Trophoblast cell (in vitro differentiated cells and primary cell): ENCODE data around the gene CTXN1.

Experiments used
- DNase-seq, 2 donors: peaks; one replicate each; pipeline ENCODE4 v3.0.0-alpha.2; 2016
- H2AFZ ChIP-seq: 2 replicates; pipeline ENCODE4 v1.6.1; 2013; ENCODE audit warnings: low read length, moderate library complexity, mild to moderate bottlenecking; ENCODE audit not compliant: insufficient read depth, poor library complexity
- H2AK5ac ChIP-seq: 2 replicates; pipeline ENCODE4 v1.6.1; 2013; ENCODE audit warnings: mild to moderate bottlenecking, low read length
- H2BK120ac ChIP-seq: 2 replicates; pipeline ENCODE4 v1.6.1; 2013; ENCODE audit warnings: low read length, mild to moderate bottlenecking, moderate library complexity; ENCODE audit not compliant: insufficient read depth, poor library complexity
- H2BK12ac ChIP-seq: 2 replicates; pipeline ENCODE4 v1.6.1; 2013; ENCODE audit warnings: mild to moderate bottlenecking, low read length, moderate library complexity
- H2BK5ac ChIP-seq: 2 replicates; pipeline ENCODE4 v1.6.1; 2013; ENCODE audit warnings: low read length, low read depth, moderate library complexity, mild to moderate bottlenecking; ENCODE audit not compliant: poor library complexity
- H3K14ac ChIP-seq: 2 replicates; pipeline ENCODE4 v1.6.1; 2013; ENCODE audit warnings: mild to moderate bottlenecking, low read length
- H3K18ac ChIP-seq: 2 replicates; pipeline ENCODE4 v1.6.1; 2013; ENCODE audit warnings: mild to moderate bottlenecking, low read length
- H3K23ac ChIP-seq: 2 replicates; pipeline ENCODE4 v1.6.1; 2013; ENCODE audit warnings: low read length
- H3K27ac ChIP-seq: 2 replicates; pipeline ENCODE4 v1.5.1; 2013; ENCODE audit warnings: low read depth, mild to moderate bottlenecking, inconsistent platforms, low read length, moderate library complexity
- H3K27me3 ChIP-seq: 2 replicates; pipeline ENCODE4 v1.6.1; 2013; ENCODE audit warnings: inconsistent platforms, mild to moderate bottlenecking, low read length, moderate library complexity; ENCODE audit not compliant: insufficient read depth
- H3K36me3 ChIP-seq, 2 experiments: 1 replicate in 1 of 2; 2 replicates in 1 of 2; pipeline ENCODE4 v1.6.1; 2013; ENCODE audit warnings: low read length in 2 of 2, mild to moderate bottlenecking in 2 of 2, moderate library complexity in 1 of 2; ENCODE audit not compliant: insufficient read depth in 2 of 2, control insufficient read depth in 1 of 2
- H3K4ac ChIP-seq: 2 replicates; pipeline ENCODE4 v1.6.1; 2013; ENCODE audit warnings: low read depth, mild to moderate bottlenecking, low read length, moderate library complexity
- H3K4me1 ChIP-seq, 2 experiments: 1 replicate in 1 of 2; 2 replicates in 1 of 2; pipeline ENCODE4 v1.6.1; 2013; ENCODE audit warnings: low read length in 2 of 2, mild to moderate bottlenecking in 2 of 2, moderate library complexity in 1 of 2; ENCODE audit not compliant: insufficient read depth in 2 of 2, control insufficient read depth in 1 of 2
- H3K4me2 ChIP-seq: 2 replicates; pipeline ENCODE4 v1.6.1; 2013; ENCODE audit warnings: inconsistent platforms, mild to moderate bottlenecking, low read length, moderate library complexity
- H3K4me3 ChIP-seq: 2 replicates; pipeline ENCODE4 v1.5.1; 2013; ENCODE audit warnings: mild to moderate bottlenecking, low read depth, low read length, inconsistent platforms
- H3K79me1 ChIP-seq: one replicate; pipeline ENCODE4 v1.6.1; 2013; ENCODE audit warnings: low read length
- H3K79me2 ChIP-seq: 2 replicates; pipeline ENCODE4 v1.6.1; 2013; ENCODE audit warnings: low read length, mild to moderate bottlenecking; ENCODE audit not compliant: control insufficient read depth, insufficient read depth, poor library complexity
- H3K9ac ChIP-seq: 2 replicates; pipeline ENCODE4 v1.6.1; 2013; ENCODE audit warnings: mild to moderate bottlenecking, low read length
- H3K9me3 ChIP-seq: 2 replicates; pipeline ENCODE4 v1.6.1; 2013; ENCODE audit warnings: low read depth, mild to moderate bottlenecking, control low read depth, inconsistent platforms, low read length; ENCODE audit not compliant: insufficient read depth
- H4K12ac ChIP-seq: 2 replicates; pipeline ENCODE4 v1.6.1; 2013; ENCODE audit warnings: low read depth, mild to moderate bottlenecking, low read length, moderate library complexity
- H4K8ac ChIP-seq: 2 replicates; pipeline ENCODE4 v1.6.1; 2013; ENCODE audit warnings: low read depth, mild to moderate bottlenecking, low read length, moderate library complexity
- H4K91ac ChIP-seq: one replicate; pipeline ENCODE4 v1.6.1; 2013; ENCODE audit warnings: low read depth, mild to moderate bottlenecking, low read length, moderate library complexity
- WGBS: extraction: QIAGEN DNeasy Blood & Tissue Kit; methylation state at CpG from one replicate; pipeline ENCODE4 v1.1.7; 2013; ENCODE audit warnings: missing lambda C conversion rate; ENCODE audit not compliant: insufficient read length, insufficient coverage; ENCODE audit errors: extremely low coverage; 5-methylcytosine and 5-hydroxymethylcytosine counted together

The CTXN1 gene

GRCh38 chr19:7925171-7925851, 624 bp downstream of the CTXN1 start:
- Histone ChIP-seq H4K91ac (no peak overlapping the region), H3K14ac (peak overlapping the region; percentile 14), H3K79me2 (peaks cover under 1% of the 10 kb centered on the region), H3K9ac (peak overlapping the region; percentile 65), H2BK120ac (no peak overlapping the region), H3K4me3 (peak overlapping the region; percentile 72), H3K23ac (no peak overlapping the region), H3K79me1 (peaks cover 3% of the 10 kb centered on the region), H3K4me2 (peak overlapping the region; percentile 63), H3K27ac (no peak overlapping the region), H3K4me1 (peaks cover 8 to 15% of the 10 kb centered on the region in 2 experiments), H2BK5ac (no peak overlapping the region), H2AFZ (peak overlapping the region; percentile 40), H4K12ac (no peak overlapping the region), H2BK12ac (no peak overlapping the region), H3K18ac (peak overlapping the region; percentile 54), H3K9me3 (no peaks in the 10 kb centered on the region), H3K27me3 (no peaks in the 10 kb centered on the region), H3K4ac (peak overlapping the region; percentile 18), H4K8ac (peak overlapping the region; percentile 12), H3K36me3 (peaks cover 26% of the 10 kb centered on the region in 2 experiments), H2AK5ac (no peak overlapping the region)
- peak; percentile 35 to 73 for DNase-seq
- no CpG with 5 or more reads among the region's 98 CpGs for WGBS

DNA sequence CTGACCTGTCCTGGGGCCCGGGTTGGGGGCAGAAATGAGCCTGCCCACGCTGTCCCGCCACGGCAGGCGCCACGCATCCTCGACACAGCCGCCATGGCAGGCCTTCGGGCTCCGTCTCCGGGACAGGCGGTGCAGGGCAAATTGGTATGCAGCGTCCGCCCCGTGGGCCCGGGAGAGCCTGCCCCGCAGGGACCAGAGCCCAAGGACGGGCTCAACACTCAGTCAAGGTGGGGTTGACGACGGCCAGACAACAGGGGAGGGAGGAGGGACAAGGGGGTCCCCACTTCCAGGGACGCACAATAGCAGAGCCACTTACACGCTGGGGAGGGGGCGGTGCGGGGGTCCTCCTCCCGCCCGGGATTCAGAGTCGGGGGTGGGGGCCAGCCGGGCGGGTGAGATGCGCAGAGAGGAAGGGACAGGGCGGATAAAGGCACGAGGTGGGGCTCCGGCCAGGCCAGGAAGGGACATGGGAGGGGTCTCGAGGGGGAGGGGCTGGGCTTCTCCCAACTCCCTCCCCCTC, 1.2 kb downstream of the CTXN1 start:
- H4K91ac ChIP-seq: no peak overlapping the region
- H3K14ac ChIP-seq: no peak overlapping the region
- no peaks in the 10 kb centered on the region for H3K9me3 ChIP-seq
- H3K9ac ChIP-seq: no peak overlapping the region
- peaks cover 4% of the 10 kb centered on the region for H3K79me1 ChIP-seq
- peaks cover 2% of the 10 kb centered on the region for H3K79me2 ChIP-seq
- no peak overlapping the region for H2BK120ac ChIP-seq
- H2BK5ac ChIP-seq: no peak overlapping the region
- H3K23ac ChIP-seq: no peak overlapping the region
- H2AFZ ChIP-seq: no peak overlapping the region
- peak overlapping the region; percentile 10 for H3K18ac ChIP-seq
- DNase-seq: no peak
- H4K8ac ChIP-seq: peak overlapping the region; percentile 21
- peak overlapping the region; percentile 63 for H3K4me2 ChIP-seq
- no peak overlapping the region for H3K4ac ChIP-seq
- no peak overlapping the region for H3K4me3 ChIP-seq
- WGBS: no CpG with 5 or more reads among the region's 34 CpGs
- no peak overlapping the region for H3K27ac ChIP-seq
- peaks cover 10 to 17% of the 10 kb centered on the region in 2 experiments for H3K4me1 ChIP-seq
- H3K27me3 ChIP-seq: no peaks in the 10 kb centered on the region
- H2BK12ac ChIP-seq: no peak overlapping the region
- H4K12ac ChIP-seq: no peak overlapping the region
- H2AK5ac ChIP-seq: no peak overlapping the region
- H3K36me3 ChIP-seq: peaks cover 24 to 25% of the 10 kb centered on the region in 2 experiments

GRCh38 chr19:7924241-7924640, 1.7 kb downstream of the CTXN1 start:
- no peak overlapping the region for H3K4me2 ChIP-seq
- no peak overlapping the region for H4K12ac ChIP-seq
- H3K27me3 ChIP-seq: no peaks in the 10 kb centered on the region
- H3K36me3 ChIP-seq: peaks cover 24 to 25% of the 10 kb centered on the region in 2 experiments
- H3K18ac ChIP-seq: no peak overlapping the region
- peaks cover 4% of the 10 kb centered on the region for H3K79me1 ChIP-seq
- no peak overlapping the region for H3K4ac ChIP-seq
- H3K9me3 ChIP-seq: no peaks in the 10 kb centered on the region
- H3K4me1 ChIP-seq: peaks cover 12 to 17% of the 10 kb centered on the region in 2 experiments
- no peak overlapping the region for H3K4me3 ChIP-seq
- no peak overlapping the region for H2BK5ac ChIP-seq
- no peak for DNase-seq
- H3K9ac ChIP-seq: no peak overlapping the region
- no peak overlapping the region for H3K14ac ChIP-seq
- H2AFZ ChIP-seq: no peak overlapping the region
- H2AK5ac ChIP-seq: no peak overlapping the region
- no peak overlapping the region for H3K23ac ChIP-seq
- WGBS: no CpG with 5 or more reads among the region's 12 CpGs
- H3K27ac ChIP-seq: no peak overlapping the region
- peaks cover 2% of the 10 kb centered on the region for H3K79me2 ChIP-seq
- no peak overlapping the region for H4K91ac ChIP-seq
- no peak overlapping the region for H2BK12ac ChIP-seq
- no peak overlapping the region for H4K8ac ChIP-seq
- H2BK120ac ChIP-seq: no peak overlapping the region

- Histone ChIP-seq H3K27me3 (peaks cover 2% of the 10 kb centered on the region), H2AFZ (no peak overlapping the region), H3K4me1 (peaks cover 8 to 13% of the 10 kb centered on the region in 2 experiments), H4K8ac (no peak overlapping the region), H3K9me3 (peaks cover 2% of the 10 kb centered on the region), H2BK120ac (no peak overlapping the region), H4K12ac (no peak overlapping the region), H2BK12ac (no peak overlapping the region), H3K79me1 (peaks cover 4% of the 10 kb centered on the region), H3K36me3 (peaks cover 24 to 25% of the 10 kb centered on the region in 2 experiments), H4K91ac (no peak overlapping the region), H2AK5ac (no peak overlapping the region), H3K9ac (no peak overlapping the region), H3K23ac (no peak overlapping the region), H3K4me3 (no peak overlapping the region), H3K4me2 (no peak overlapping the region), H3K18ac (no peak overlapping the region), H3K4ac (no peak overlapping the region), H3K27ac (no peak overlapping the region), H3K14ac (no peak overlapping the region), H2BK5ac (no peak overlapping the region), H3K79me2 (peaks cover 2% of the 10 kb centered on the region)
- DNase-seq: no peak
- WGBS: no CpG with 5 or more reads among the region's 31 CpGs
Measured at GRCh38 chr19:7923295-7924191, 2.4 kb downstream of the CTXN1 start.
